NCI-H146 (cell line): ENCODE data around the gene CELA2A.
"Not testable (repeated sequence)": the region's sequence is repeated elsewhere in the genome, so short reads cannot be mapped to it uniquely, and the experiment has no call there.

Source experiments
- DNase-seq: peaks from one replicate; lab custom pipeline; 2025; lab: John Stamatoyannopoulos, UW

Gene CELA2A

DNA sequence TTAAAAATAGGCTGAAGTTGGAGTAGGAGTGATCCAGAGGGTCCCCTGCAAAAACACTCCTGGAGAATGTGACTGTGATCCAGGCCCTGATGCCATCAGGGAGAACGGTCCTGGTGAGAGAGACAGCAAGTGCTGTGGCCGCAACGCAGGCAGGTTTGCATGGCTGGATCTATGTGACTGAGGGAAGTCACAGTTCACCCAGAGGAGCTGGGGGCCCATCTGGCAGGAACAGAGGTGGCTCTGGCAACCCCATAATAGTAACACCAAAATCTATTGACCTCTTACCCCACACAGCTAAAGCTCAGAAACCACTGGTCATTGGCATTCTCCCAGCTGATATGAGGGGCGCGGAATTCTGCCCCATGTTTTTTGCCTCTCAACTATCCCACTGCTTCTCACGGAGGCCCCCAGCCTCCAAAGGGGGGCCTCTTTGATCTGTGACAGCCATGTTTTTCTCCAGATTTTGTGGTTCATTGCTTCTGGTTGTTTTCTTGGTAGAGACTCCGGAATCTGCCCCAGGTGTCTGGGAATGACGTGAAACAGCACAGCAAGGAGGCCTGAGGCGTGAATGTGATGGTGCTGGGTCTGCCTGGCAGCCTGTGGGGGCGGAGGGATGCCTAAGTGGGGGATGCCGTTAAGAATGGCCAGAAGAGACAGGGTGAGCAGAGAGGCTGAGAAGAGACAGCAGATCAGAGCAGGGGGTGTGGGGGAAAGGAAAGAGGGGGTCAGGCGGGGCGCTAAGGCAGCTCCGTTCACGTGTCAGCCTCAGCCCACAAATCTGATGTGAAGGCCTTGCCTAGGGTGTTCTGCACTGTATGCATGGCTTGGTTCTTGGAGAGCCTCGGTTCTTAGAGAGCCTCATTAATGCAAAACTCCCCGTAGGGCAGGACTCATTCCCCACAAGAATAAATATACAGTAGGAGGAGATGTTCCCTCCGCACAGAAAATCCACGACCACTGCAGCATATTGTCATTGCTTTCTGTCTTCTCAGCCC is 43.9 kb downstream of the CELA2A start:
- DNase-seq: no peak

DNA sequence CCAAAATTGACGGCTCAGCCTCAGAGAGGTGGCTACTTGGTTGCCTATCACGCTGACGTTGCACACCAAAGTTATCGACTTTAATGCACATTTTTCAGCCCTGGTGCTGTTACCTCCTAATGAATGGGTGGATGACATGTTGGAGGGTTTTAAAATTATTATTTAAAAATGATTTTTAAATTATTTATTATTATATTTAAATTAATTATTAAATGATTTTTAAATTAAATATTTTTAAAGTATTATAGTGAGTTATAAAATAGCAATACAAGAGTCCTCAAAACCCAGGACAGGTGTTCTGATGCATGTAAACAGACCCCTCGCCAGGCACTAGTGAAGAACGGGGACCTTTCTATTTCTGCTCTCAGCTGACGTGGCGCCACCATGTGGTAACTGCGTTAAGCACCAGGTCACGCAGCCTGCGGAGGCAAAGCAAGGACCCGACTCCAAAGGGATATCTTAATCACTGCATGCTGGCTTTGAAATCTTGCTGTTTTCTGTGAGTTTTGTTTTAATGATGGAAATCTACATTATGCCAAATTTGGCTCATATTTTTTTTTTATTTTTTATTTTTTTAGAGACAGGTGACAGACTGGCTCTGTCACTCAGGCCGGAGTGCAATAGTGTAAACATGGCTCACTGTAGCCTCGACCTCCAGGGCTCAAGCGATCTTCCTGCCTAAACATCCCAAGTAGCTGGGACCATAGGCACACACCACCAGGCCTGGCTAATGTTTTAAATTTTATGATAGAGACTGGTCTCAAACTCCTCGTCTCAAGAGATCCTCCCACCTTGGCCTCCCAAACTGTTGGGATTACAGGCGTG is 44.9 kb downstream of the CELA2A start:
- DNase-seq: peak; percentile 57

DNA sequence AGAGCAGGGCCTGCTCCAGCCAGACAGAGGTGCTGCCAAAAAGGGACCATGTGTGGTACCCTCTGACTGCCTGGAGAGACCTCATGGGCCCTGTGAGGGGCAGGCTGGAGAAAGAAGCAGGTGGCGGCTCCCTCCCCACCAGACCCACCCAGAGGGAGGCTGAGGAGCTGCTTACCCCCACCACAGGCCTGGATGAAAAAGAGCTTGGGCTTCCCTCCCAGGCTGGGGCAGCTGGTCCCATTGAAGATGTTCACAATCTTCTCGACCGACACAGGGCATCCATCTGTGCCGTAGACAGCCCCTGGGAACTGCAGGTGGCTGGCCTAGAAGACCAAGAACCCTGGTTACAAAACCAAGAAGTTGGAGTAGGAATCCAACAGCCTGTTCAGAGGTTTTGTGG is 47.9 kb downstream of the CELA2A start:
- no peak for DNase-seq

DNA sequence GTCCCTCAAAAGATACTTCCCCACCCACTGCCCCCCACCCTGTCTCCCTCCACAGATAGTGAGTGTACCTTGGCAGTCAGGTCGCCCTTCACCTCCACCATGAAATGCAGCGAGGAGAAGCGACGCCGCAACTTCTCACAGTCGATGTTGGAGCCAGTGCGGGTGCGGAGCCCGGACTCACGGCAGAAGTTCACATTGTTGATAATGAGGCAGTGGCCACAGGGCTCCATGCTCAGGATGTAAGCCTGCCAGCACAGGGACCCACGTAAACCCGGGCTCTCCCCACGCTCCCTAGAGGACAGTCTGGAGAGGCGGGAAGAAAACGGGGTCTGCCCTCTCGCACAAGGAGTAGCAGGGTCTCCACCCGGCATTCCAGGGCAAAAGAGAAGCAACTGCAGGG is 50.3 kb downstream of the CELA2A start:
- no peak for DNase-seq

DNA sequence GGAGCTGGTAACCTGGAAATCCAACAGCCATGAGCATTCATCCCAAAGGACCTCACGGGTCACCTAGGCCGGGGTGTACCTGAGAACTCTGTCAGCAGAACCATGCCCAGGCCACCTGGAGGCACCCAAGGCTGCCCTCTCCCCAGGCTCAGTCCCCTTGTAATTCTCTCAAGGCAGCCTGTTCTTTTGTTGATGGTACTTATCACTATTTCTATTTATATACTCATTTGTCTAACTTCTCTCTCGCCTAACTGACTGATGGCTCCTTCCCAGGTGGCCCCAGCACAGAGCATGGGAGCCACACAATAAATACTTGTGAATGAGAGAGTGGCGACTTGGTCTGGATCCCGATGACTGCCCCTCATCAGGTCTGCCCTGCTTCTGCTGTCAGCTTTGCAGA is 50.7 kb downstream of the CELA2A start:
- DNase-seq: no peak

DNA sequence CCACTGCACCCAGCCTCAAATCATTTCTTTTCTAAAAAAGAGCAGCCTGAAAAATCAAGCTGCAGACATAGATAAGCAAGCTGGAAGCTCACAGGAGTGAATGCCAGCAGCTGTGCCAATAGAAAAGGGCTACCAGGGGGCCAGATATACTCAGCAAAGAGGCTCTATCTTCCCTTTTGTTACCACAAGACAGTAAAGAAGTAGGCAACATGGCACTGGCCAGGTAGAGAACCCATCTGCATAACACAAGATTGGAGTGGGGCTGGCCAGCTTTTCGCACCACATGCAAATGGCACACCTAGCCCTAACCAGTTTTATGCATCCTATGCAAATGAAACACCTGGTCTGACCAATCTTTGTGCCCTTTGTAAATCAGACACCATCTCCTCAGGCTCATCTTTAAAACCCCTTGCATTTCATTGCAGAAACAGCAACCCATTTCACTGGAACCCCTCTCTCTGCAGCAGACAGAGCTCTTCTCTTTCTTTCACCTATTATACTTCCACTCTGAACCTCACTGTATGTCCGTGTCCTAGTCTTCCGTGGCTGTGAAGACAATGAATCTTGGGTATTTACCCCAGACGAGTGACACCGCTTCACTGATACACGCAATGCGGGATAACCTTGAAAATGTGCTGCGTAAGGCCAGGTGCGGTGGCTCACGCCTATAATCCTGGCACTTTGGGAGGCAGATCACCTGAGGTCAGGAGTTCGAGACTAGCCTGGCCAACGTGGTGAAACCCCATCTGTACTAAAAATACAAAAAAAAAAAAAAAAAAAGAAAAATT is 52.4 kb downstream of the CELA2A start:
- DNase-seq: peak; percentile 5

DNA sequence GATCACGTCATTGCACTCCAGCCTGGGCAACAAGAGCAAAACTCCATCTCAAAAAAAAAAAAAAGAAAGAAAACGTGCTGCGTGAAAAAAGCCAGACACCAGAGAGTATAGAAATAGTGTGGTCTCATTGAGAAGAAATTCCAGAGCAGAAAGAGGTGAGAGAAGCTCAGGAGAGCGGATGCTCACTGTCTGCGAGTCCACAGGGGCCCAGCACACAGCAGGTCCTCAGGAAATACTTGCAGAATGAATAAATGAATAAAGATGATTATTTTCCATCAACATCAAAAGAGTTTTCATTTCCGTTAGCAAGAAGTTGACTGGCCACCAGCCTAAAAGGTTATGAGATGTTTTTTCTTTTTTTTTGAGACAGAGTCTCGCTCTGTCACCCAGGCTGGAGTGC is 53.1 kb downstream of the CELA2A start:
- no peak for DNase-seq

DNA sequence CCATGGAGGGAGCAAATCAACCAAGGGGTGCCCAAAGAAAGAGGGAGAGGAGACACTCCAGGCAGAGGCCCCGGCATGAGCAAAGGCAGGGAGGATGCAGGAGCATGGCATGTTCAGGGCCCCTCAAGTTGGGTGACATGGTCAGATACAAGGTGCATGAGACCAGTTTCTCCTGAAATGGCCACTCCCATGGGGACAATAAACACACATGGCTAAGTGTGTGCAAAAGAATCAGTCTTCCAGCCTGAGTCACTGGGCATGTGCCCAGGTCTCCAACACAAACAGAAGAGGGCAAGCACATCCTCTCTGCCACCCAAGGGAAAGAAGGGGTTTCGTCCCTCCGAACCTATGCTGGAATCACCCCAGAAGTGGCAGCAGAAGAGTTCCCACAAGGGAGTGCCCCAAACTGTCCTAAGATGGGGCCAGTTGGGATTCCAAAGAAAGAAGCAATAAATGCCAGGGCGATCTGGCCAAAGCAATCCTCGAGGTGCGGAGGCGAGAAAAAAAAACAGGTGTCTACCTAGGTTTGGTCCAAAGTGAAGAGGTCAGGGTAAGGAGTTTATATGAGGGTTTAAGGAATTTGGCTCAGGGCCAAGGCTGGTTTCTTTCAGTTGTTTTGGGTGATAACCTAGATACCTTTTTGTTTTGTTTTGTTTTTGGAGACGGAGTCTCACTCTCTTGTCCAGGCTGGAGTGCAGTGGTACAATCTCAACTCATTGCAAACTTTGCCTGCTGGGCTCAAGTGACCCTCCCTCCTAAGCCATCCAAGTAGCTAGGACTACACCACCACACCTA is 54.3 kb downstream of the CELA2A start:
- DNase-seq: no peak

DNA sequence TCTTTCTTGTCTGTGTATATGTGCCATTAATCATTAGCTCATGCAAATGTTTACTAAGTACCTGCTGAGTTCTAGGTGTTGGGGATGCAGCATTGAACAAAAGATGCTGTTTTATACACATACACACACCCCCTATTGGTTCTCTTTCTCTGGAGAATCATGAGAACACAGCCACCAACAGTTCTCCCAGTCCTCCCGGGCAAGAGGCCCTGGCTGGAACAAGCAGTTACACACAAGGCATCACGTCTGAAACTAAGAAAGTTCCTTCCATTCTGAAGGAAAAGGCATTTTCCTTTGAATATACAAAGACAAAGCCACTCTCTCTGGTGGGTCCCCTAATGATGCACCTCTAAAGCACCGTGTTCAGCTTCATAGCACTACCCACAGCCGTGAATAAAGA is 56.7 kb downstream of the CELA2A start:
- DNase-seq: no peak

DNA sequence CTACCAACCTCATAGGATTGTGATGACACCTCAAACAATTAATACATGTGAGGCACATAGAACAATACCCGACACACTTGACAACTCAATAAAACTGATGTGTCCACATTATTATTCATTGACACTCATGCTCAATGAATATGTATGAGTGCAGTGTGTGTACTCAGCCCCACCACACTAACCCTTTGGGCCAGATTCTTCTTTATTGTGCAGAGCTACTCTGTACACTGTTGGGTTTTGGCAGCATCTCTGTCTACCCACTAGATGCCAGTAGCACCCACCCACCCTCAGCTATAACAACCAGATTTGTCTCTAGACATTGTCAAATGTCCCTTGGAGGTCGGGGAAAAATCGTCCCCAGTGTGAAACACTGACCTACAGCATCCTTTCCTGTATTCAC is 57.4 kb downstream of the CELA2A start:
- DNase-seq: no peak

DNA sequence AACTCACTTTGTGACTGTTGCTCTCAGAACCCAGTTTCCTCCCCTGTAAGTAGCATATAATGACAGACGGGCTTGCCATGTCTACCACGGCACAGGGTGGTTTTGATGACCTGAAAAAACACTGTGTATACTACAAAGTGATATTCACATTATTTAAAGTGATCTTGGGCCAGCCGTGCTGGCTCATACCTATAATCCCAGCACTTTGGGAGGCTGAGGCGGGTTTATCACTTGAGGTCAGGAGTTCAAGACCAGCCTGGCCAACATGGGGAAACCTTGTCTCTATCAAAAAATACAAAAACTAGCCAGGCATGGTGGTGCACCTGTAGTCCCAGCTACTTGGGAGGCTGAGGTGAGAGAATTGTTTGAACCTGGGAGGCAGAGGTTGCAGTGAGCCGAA is 58.0 kb downstream of the CELA2A start:
- not testable (repeated sequence) for DNase-seq

DNA sequence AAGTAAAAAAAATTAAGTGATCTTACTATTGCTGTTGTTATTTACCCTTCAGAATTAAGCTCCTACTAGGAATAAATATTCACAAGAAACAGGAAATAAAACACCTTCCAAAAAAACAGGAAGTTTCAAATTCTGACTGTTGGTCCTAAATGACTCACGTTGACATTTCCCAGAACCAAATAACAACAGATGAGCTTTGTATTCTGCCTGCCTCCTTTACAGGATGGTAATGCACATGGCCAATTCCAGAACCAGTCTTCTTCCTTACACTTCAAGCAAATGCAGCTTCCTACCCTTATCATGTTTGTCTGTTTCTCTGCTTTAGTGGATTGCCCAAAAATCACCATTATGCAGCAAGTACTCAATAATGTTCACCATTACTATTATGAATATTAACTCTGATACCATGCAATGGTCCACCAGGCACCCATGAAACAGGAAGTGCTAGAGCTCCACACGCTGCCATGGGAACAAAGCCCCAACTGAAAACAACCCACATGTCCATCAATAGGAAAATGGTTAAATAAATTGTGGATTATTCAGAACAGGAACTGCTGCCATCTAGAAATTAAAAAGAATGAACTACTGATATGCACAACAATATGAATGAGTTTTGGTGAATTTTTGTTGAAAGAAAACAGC is 58.6 kb downstream of the CELA2A start:
- DNase-seq: no peak

DNA sequence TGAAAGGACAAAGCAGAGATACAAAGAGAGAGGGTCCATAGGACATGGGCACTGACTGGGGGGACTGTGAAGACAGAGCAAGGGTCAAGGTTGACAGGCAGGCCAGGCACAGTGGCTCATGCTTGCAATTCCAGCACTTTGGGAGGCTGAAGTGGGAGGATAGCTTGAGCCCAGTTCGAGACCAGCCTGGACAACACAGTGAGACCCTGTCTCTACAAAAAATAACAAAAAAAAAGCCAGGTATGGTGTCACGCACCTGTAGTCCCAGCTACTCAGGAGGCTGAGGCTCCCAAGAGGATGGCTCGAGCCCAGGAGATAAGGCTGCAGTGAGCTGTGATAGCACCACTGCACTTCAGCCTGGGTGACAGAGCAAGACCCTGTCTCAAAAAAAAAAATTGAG is 63.1 kb downstream of the CELA2A start:
- DNase-seq: no peak

DNA sequence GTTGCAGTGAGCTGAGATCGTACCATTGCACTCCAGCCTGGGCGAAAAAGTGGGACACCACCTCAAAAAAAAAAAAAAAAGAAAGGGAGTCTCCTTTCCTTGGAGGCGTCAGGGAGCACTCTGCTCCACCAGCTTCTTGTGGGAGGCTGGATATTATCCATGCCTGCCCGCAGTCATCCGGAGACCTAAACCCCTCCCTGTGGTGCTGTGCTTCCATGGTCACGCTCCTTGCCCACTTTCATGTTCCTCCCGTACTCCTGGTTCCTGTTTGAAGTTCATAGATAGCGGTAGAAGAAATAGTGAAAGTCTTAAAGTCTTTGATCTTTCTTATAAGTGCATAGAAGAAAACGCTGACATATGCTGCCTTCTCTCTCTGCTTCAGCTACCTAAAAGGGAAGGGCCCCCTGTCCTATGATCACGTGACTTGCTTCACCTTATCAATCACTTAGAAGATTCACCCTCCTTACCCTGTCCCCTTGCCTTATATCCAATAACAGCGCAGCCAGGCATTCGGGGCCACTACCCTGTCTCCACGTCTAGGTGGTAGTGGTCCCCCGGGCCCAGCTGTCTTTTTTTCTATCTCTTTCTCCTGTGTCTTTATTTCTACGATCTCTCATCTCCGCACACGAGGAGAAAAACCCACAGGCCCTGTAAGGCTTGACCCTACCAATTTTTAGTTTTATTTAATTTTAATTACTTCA is 64.8 kb downstream of the CELA2A start:
- not testable (repeated sequence) for DNase-seq
